Endometrium (tissue), 2 donors: Measurements from ENCODE around the gene CHCHD4.
A peak's percentile ranks its signal among the peaks of the same experiment; 100 is the strongest.
"Not testable (repeated sequence)": the region's sequence is repeated elsewhere in the genome, so short reads cannot be mapped to it uniquely, and the experiment has no call there.

ENCODE experiments used
- FAIRE-seq: peaks from 2 replicates; lab custom pipeline; 2012; peaks lifted over from hg19 to GRCh38; lab: Jason Lieb, UNC
- donor health status: control.
- donor health status: control.

Gene CHCHD4

DNA sequence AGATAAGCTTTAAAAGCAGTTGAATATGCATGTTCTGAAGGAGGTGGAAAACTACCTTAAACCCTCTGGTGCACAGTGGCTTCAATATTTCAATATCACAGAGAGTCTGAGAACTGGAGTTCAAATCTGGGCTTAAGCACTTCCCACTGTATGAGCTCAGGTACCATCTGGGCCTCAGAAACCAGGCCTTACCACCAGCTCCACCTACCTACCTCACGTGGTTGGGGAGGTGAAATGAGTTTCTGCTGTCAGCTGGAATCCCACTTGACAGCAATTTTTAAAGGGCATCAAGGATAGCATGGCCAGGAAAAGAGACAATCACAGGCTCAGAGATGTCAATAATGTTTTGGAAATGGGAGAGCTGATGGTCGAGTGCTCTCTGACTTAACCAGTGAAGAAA, 5.0 kb downstream of the CHCHD4 start:
- FAIRE-seq: no peak

DNA sequence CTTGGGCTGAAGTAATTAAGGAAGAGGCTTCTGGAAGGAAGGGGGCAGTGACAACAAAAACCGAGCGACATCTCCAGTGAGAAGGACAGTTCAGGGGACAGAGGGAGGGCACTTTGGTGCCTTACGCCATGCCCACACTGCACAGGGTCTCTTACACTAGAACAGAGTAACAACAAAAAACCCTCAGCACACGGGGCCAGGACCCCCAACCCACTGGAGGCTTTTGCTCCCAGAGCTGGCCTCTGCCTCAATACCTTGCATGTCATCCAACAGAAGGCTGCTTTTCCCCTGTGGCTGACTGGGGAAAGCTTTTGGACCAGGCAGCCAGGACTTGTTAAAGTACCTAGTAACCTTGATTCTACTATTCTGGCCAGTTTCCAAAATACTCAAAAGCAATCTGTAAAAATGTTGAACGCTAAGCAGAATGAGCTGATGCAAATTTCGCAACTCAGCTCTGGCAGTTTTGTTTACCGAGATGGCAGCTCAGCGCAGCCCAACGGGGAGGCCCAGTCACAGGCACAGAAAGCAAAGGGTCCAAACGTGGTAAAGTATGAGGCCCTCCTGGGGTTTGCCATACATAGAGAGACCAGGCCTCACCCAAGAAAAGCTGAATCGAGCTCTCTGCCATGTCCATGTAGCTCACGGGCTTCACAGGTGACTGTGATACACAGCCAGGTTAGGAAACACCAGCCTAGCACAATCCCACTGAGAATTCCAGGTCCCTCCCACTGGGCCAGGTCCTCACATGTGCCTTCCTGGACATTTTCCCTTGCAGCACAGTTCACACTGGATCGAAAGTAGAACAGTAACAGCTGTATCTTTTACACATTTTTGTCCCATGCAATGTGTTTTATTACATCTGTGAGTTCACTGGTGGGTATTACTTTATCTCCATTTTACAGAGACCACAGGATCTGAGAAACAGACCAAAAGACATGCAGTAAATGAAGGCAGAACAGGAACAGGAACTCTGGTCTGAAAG, 6.0 kb downstream of the CHCHD4 start:
- no peak for FAIRE-seq

DNA sequence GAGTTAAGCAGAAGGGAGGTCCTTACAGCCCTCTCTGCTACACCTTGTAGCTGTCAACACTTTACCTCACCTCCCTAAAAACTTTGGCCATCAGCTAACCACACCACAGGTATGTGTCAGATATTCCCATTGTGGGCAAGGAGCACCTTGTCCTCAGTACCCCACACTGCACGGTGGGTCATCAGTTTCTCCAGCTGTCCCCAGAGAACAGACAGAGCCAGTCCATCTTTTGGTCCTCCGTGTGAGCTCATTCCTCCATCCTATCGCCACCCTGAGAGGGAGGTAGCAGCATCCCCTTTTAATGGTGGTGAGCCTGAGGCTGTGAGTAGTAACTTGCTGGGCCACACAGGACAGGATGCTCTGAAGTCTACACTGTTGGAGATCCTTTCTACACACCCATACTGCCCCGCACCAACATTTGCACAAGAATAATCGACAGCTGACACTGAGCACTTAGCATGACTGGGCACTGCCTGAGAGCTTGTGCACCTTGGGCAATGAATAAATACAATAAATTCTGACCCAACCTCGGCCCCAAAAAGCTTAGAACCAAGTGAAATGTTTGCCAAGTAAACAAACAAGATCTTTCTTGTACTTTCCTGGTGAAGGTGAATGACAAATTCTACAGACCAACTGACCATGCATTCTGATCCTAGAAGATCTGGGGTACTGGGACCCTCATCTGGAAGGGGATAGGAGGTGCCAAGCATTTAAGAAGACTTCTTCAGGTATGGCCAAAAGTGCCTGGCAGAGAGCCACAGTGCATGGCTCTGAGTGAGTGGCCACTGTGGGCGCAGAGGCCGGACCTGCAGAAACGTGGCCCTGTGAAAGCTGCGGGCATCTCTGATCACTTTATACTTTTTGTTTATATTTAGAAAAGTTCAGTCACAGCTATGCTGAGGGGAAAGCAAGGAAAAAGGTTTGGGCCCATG, 6.9 kb downstream of the CHCHD4 start:
- no peak for FAIRE-seq

DNA sequence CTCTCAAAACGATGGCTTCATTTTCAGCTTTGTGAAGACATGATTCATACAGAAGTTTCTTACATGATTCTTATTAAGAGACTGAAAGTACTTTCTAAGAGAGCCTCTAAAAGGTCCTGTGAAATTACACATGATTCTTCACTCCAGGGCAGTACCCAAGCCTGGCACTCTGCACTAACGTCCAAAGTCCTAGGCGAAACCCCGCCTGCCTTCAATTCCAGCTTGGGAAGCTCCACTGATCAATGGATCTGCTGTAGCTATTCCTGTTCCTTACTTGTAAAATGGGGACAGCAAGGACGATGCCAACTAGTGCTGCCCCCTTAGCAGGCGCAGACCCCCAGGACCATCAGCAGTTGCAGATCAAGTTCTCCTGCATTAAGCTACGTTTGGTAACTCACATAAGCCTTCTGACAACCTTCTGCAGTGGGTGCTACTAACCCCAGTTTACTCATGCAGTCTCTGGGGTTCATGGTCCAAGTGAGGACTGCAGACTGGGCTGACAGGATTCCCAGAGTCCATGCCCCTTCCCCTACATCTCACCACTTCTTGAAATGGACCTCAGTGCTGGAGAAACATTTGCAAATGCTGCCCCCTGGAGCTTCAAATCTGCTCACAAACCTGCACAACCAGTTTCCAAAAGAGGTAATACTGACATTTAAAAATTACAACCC, 10.6 kb downstream of the CHCHD4 start:
- FAIRE-seq: no peak

DNA sequence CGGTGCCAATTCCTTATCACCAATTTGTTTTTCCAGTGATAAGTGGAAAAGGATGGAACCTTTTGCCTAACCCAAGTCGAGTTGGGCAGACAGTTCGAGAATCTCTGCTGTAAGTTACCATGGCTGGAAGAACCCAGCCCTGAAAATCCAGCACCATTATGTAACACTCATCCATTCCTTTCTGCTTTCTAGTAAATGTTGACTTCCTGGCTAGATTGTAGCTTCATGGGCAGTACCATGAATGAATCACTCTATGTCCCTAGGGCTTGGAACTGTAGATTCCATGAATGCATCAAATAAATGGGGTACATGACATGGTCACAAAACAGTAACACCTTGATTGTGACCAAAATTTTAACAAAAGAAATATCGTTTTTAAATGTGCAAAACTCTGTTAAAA, 14.0 kb downstream of the CHCHD4 start:
- FAIRE-seq: no peak

DNA sequence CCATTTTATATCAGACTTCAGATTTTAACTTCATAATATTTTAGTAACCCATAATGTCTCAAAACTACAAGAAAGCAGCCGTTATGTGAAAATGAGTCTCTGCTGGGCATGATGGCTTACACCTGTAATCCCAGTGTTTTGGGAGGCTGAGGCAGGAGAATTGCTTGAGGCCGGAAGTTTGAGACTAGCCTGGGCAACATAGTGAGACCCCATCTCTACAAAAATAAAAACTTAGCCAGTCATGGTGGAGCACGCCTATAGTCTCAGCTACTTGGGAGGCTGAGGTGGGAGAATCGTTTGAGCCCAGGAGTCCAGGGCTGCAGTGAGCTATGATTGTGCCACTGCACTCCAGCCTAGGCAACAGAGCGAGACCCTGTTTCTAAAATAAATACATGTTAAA, 14.8 kb downstream of the CHCHD4 start:
- not testable (repeated sequence) for FAIRE-seq

DNA sequence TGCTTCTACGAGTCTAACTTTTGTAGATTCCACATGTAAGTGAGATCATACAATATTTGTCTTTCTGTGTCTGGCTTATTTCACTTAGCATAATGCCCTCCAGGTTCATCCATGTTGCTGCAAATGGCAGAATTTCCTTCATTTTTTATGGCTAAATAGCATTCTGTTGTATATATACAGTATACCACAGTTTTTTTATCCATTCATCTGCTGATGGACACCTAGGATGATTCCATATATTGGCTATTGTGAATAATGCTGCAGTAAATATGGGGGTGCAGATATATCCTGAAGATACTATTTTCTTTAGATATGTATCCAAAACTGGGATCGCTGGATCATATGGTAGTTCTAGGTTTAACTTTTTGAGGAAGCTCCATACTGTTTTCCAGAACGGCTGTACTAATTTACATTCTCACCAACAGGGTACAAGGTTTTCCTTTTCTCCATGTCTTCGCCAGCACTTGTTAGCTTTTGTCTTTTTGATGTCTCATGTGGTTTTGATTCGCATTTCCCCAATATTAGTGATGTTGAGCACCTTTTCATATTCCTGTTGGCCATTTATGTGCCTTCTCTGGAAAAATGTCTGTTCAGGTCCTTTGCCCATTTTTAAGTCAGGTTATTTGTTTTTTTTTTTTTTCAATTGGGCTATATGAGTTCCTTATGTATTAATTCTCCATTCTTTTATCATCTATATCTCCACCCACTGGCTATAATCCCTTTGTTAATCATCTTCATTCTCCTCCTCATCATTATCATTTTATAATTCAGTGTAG, 26.9 kb downstream of the CHCHD4 start:
- FAIRE-seq: no peak

DNA sequence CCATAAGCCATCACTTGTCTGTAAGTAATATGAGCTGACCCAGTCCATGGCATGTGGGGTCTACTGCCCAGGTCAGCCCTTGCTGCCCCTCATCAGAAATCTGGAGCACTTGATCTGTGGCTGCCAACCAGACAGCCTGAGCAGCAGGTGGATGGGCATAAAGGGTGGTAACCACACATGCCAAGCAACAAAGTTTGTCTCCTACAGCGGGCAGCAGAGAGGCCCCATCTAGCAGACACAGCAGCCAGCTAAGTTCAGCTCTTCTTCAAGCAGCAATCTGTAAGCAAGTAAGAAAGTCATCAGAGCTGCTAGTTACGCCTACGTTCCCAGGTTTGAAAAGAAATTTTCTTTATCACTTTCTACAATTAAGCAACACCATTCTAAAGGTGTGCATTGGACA, 27.9 kb downstream of the CHCHD4 start:
- FAIRE-seq: no peak

DNA sequence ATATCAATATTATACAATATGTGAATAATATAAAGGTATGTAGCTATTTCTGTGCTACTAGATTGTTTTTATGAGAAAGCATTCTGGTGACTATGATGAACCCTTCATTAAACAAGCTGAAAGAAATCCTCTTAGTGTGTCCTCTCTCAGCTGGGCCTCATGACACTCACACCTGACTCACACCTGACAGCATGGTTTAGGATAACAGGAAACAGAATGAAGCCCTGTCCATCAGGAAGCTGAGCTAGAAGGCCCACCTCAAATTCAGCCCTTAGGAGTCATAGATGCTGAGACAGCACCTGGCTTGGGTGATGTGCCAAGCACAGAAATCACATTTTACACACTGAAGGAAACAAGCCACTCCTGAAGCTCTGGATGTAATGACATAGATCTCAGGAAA, 30.8 kb downstream of the CHCHD4 start:
- FAIRE-seq: no peak

DNA sequence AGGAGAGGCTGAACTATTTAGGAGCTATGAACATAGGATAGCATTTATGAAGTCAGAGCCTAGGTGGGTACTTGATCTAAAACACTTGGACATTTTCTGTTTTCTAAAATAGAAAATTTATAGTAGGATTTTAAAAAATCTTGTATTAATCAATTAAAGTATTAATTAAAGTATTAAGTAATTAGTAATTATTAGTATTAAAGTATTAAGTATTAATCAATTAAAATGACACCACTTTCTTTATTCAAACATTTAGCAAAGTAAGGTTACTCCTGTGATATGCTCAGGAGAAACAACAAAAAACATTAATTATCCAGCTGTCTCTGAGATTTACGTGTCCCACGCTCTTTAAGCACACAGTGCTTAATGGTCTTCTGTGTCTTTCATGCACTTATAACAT, 32.2 kb downstream of the CHCHD4 start:
- no peak for FAIRE-seq

DNA sequence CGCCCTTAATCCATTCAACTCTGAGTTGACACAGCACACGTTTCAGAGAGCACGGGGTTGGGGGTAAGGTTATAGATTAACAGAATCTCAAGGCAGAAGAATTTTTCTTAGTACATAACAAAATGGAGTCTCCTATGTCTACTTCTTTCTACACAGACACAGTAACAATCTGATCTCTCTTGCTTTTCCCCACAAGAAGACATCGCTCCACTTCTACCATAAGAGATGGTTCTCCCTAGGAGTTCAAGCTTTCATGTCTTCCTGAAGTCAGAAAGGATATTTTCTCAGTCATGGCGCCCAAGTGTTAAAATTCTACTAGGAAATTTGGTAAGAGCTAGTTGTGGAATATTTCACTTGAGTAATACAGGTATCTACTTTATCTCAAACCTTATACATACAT, 32.7 kb downstream of the CHCHD4 start:
- not testable (repeated sequence) for FAIRE-seq

DNA sequence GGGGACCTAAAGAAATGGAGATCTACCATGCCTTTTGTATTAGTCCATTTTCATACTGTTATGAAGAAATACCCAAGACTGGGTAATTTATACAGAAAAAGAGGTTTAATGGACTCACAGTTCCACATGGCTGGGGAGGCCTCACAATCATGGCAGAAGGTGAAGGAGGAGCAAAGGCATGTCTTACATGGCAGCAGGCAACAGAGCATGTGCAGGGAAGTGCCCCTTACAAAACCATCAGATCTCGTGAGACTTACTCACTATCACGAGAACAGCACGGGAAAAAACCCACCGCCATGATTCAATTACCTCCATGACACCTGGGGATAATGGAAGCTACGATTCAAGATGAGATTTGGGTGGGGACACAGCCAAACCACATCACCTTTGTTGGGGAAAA, 37.2 kb downstream of the CHCHD4 start:
- FAIRE-seq: not testable (repeated sequence)

DNA sequence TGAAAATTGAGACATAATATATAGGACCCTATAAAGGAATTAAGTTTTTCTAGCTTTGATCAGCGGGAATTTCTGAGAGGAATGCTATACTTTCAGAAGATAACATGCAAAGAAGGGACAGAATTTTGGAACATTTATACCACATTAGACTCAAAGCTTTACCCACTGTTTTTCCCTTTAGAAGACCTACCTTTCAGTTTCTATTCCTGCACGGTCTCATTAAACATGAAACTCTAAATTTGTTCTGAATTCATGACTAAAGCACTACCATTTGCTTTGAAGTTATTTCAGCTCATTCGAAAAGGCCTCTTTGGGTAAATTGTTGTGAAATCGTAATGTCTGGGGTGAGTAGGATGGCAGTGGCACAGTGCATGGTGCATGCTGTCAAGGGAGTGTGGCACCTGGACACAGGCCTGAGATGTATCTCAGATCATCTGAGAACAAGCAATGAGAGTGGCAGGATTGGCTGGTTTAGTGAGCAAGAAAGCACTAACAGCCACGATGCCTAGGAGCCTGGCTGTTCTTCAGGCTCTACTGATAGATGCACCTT, 42.5 kb downstream of the CHCHD4 start:
- FAIRE-seq: no peak

DNA sequence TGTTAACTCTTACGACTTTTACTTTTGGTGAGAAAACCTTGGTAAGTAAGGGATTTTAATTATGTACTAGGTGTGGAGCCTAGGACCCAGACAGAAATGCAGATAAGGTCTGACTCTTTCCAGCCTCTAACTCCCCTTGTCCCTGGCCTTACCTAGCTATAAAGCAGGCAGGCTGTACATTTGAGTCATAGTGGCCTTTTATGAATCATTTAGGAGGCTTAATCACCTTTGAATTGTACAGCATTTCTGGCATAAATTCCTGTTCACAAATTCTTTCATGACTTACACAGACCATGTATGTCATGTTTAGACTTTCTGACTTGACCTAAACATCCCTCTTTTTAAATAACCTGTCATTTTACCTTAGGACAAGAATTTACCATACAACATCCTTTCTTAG, 47.4 kb downstream of the CHCHD4 start:
- no peak for FAIRE-seq

DNA sequence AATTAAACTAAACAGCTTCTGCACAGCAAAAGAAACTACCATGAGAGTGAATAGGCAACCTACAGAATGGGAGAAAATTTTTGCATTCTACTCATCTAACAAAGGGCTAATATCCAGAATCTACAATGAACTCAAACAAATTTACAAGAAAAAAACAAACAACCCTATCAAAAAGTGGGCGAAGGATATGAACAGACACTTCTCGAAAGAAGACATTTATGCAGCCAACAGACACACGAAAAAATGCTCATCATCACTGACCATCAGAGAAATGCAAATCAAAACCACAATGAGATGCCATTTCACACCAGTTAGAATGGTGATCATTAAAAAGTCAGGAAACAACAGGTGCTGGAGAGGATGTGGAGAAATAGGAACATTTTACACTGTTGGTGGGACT, 49.4 kb downstream of the CHCHD4 start:
- FAIRE-seq: not testable (repeated sequence)

DNA sequence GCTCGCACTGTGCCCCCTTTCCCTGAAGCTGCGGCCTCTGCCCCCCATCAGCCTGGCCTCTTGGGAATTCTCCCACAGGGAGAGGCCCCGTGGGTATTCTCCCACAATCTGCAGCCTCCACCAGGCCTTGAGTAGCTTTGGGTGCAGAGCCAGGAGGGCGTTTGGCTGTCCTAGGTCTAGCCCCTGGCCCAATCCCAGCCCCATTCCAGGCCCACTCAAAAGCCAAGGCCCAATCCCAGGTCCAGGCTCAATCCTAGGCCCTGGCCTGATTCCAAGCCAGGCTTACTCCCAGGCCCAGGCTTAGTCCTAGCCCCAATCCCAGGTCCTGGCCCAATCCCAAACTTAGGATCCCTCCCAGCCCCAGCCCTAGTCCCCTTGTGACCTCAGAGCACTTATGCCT, 59.8 kb downstream of the CHCHD4 start:
- FAIRE-seq: no peak

DNA sequence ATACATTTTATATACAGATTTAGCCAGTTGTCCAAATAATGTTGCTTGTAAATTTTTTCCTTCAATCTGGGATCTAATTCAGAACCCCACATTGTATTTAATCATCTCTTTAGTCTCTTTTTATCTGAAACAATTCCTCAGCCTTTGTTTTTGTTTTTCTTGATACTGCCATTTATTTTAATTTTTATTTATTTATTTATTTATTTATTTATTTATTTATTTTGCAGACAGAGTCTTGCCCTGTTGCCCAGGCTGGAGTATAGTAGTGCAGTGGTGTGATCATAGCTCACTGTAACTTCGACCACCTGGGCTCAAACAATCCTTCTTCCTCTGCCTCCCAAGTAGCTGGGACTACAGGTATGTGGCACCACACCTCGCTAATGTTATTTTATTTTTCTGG, 61.5 kb downstream of the CHCHD4 start:
- FAIRE-seq: peak; percentile 15
